Dendritic cell treated with granulocyte-macrophage colony-stimulating factor and Interleukin-4, amounts not matched to agents 40 ng/mL and 50 ng/mL, for 4 days (primary cell): ENCODE measurements around the gene RNF182.
"Not testable (repeated sequence)": the region's sequence is repeated elsewhere in the genome, so short reads cannot be mapped to it uniquely, and the experiment has no call there.

Experiments used
- H3K27ac Mint-ChIP-seq: one replicate; pipeline ENCODE4 v1.8.0; 2022; ENCODE audit warnings: mild to moderate bottlenecking, mixed read lengths
- H3K27me3 Mint-ChIP-seq: one replicate; pipeline ENCODE4 v1.8.0; 2022; ENCODE audit warnings: mild to moderate bottlenecking, mixed read lengths
- H3K36me3 Mint-ChIP-seq: one replicate; pipeline ENCODE4 v1.8.0; 2022; ENCODE audit warnings: low read depth, mixed read lengths
- H3K4me1 Mint-ChIP-seq: one replicate; pipeline ENCODE4 v1.8.0; 2022; ENCODE audit warnings: low read depth, mixed read lengths
- H3K4me3 Mint-ChIP-seq: one replicate; pipeline ENCODE4 v1.8.0; 2022; ENCODE audit warnings: mild to moderate bottlenecking, moderate library complexity, mixed read lengths
- H3K9me3 Mint-ChIP-seq: one replicate; pipeline ENCODE4 v1.8.0; 2022; ENCODE audit warnings: mixed read lengths
- intact Hi-C: fragments of 100-400 bp; cut with micrococcal nuclease; formaldehyde crosslinking; loops from one replicate; pipeline ENCODE4 v1.15.0; 2022

Gene RNF182

DNA sequence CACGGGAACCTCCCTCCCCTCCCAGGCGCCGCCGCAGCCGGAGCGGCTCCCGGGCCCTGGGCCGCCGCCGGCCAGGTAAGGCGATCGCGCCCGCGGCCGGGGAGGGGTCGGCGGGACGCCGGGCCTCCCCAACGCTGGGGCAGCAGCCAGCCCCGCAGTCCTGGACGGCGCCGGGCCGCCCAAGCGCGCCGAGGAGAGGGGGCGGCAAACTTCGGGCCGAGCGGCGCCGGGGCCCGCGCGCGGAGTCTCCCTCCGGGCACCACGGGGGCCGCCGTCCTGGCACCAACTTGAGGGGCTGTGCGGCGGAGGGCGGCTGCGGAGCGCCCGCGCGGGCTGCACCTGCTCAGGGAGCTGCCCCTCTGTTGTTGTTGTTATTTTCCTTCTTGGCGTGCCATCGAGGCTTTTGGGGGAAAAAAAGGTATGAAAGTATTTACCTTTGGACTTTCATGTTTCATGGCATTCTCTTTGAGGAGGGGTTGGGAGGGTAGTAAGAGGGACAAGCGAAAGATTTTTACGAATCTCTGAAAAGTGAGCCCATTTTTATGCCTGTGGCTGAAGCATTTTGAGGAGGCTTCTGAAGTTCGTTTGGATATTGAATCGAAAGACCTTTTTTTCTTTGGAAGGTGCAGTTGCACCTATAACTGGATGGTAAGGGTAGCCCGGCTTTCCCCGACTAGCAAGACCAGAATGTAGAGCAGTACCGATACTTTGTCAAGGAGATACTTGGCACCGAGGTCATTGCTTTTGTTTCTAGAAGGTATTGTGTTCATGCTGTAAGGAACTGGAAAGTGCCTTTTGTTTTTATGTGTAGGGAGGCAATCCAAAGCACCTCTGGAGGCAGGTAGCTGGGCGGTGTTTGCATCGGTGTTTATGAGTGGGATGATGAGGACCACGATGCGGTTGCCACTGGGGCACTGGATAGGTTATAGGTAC lies at the start of gene RNF182:
RNF182 (plus strand) TSS at position 4 of the 933 bp plus-strand sequence. CDS start 52,168 bp downstream, outside the sequence.
- no peaks in the 10 kb centered on the region for H3K9me3 Mint-ChIP-seq
- peaks cover 66% of the 10 kb centered on the region for H3K27me3 Mint-ChIP-seq
- peak within 1 kb of the TSS; percentile 65 for H3K4me3 Mint-ChIP-seq
- H3K27ac Mint-ChIP-seq = peak within 1 kb of the TSS; percentile 54
- H3K4me1 Mint-ChIP-seq = peaks cover 16% of the 10 kb centered on the region
- H3K36me3 Mint-ChIP-seq = no peaks in the 10 kb centered on the region
- intact Hi-C loops = loop anchor here (5.0 kb wide), 1 partner anchor 112 kb away; no protein-coding TSS in a partner anchor

- H3K4me3 Mint-ChIP-seq = no peak overlapping the region
- no peak overlapping the region for H3K27ac Mint-ChIP-seq
- peaks cover 14% of the 10 kb centered on the region for H3K9me3 Mint-ChIP-seq
- no peaks in the 10 kb centered on the region for H3K36me3 Mint-ChIP-seq
- peaks cover 14% of the 10 kb centered on the region for H3K27me3 Mint-ChIP-seq
- H3K4me1 Mint-ChIP-seq = peaks cover 25% of the 10 kb centered on the region
- intact Hi-C loops = no loop called here
These were observed 47.7 kb upstream of the RNF182 start for GRCh38 chr6:13877051-13877450.

DNA sequence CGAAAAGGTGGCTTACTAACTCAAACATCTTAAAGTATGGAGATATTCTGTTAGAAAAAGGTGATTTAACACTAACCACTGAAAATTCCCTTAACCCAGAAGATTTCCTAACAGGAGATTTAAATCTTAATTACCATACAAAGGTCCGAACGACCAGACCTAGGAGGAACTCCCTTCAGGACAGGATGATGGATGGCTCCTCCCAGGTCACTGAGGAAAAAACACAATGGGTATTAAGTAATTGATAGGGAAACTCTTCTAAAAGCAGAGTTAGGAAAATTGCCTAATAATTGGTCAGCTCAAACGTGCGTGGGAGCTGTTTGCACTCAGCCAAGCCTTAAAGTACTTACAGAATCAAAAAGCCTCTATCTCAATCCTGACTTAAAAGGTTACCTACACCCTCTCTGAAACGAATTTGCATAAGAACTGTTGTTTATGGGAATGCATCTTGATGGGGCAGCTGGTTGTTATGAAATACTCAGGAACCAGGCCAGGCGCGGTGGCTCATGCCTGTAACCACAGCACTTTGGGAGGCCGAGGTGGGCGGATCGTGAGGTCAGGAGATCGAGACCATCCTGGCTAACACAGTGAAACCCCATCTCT lies 44.6 kb upstream of the RNF182 start:
- H3K27ac Mint-ChIP-seq, intact Hi-C loops, H3K4me1 Mint-ChIP-seq, H3K27me3 Mint-ChIP-seq, H3K36me3 Mint-ChIP-seq, H3K4me3 Mint-ChIP-seq: not testable (repeated sequence)
- H3K9me3 Mint-ChIP-seq = peaks cover 14% of the 10 kb centered on the region

DNA sequence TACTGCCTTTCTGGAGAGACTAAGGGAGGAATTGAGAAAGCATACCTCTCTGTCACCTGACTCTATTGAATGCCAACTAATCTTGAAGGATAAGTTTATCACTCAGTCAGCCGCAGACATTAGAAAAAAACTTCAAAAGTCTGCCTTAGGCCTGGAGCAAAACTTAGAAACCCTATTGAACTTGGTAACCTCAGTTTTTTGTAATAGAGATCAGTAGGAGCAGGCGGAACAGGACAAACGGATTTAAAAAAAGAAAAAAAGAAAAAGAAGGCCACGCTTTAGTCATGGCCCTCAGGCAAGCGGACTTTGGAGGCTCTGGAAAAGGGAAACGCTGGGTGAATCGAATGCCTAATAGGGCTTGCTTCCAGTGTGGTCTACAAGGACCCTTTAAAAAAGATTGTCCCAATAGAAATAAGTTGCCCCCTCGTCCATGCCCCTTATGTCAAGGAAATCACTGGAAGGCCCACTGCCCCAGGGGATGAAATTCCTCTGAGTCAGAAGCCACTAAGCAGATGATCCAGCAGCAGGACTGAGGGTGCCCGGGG lies 43.1 kb upstream of the RNF182 start:
- H3K4me3 Mint-ChIP-seq = no peak overlapping the region
- peaks cover 5% of the 10 kb centered on the region for H3K4me1 Mint-ChIP-seq
- peaks cover 1% of the 10 kb centered on the region for H3K27me3 Mint-ChIP-seq
- intact Hi-C loops = no loop called here
- peaks cover 14% of the 10 kb centered on the region for H3K9me3 Mint-ChIP-seq
- H3K27ac Mint-ChIP-seq = no peak overlapping the region
- H3K36me3 Mint-ChIP-seq = no peaks in the 10 kb centered on the region

GRCh38 chr6:13883966-13884365 lies 40.8 kb upstream of the RNF182 start:
- no peak overlapping the region for H3K4me3 Mint-ChIP-seq
- no peaks in the 10 kb centered on the region for H3K36me3 Mint-ChIP-seq
- intact Hi-C loops = no loop called here
- peaks cover 1% of the 10 kb centered on the region for H3K27me3 Mint-ChIP-seq
- peaks cover 2% of the 10 kb centered on the region for H3K9me3 Mint-ChIP-seq
- H3K4me1 Mint-ChIP-seq = no peaks in the 10 kb centered on the region
- no peak overlapping the region for H3K27ac Mint-ChIP-seq

GRCh38 chr6:13884397-13884796 lies 40.4 kb upstream of the RNF182 start:
- Mint-ChIP-seq H3K27ac (peak overlapping the region; percentile 4), H3K27me3 (peaks cover 1% of the 10 kb centered on the region), H3K36me3 (no peaks in the 10 kb centered on the region), H3K4me3 (no peak overlapping the region), H3K9me3 (no peaks in the 10 kb centered on the region), H3K4me1 (no peaks in the 10 kb centered on the region)
- intact Hi-C loops = no loop called here

DNA sequence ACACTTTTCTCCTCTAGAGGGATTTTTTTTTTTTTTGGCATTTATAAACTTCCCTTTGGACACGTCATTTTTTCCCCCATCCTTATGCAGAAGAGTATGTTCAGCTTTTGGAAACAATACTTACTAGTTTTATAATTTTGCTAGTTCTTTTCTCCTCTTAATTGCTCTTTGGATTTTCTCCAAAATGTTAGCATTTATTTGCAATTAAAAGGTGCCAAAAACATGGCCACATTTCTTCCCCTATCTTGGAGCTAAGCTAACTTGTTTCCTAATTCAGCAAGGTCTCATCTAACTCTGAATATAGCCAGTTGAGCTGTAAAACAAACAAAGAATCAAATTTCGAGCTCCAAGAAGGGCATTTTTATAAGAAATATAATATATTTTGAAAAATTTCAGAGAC lies 39.2 kb upstream of the RNF182 start:
- Mint-ChIP-seq H3K27ac (no peak overlapping the region), H3K4me3 (no peak overlapping the region), H3K4me1 (no peaks in the 10 kb centered on the region), H3K9me3 (no peaks in the 10 kb centered on the region), H3K36me3 (no peaks in the 10 kb centered on the region), H3K27me3 (no peaks in the 10 kb centered on the region)
- intact Hi-C loops = no loop called here

DNA sequence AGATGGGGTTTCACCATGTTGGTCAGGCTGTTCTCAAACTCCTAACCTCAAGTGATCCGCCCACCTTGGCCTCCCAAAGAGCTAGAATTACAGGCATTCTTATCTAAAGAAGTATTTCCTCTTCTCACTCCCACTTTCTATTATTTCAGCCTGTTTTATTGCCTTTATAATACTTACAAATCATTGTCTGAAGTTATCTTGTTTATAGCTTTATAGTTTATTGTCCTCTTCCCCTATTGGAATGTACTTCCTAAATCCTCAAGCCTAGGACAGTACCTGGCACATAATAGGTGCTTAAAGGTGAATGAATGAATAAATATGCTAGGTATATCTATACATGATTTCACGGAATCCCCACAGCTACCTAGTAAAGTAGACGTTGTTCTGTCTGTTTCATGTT lies 37.8 kb upstream of the RNF182 start:
- H3K36me3 Mint-ChIP-seq = no peaks in the 10 kb centered on the region
- no peaks in the 10 kb centered on the region for H3K27me3 Mint-ChIP-seq
- no peaks in the 10 kb centered on the region for H3K9me3 Mint-ChIP-seq
- intact Hi-C loops = no loop called here
- no peak overlapping the region for H3K27ac Mint-ChIP-seq
- no peak overlapping the region for H3K4me3 Mint-ChIP-seq
- H3K4me1 Mint-ChIP-seq = no peaks in the 10 kb centered on the region

- Mint-ChIP-seq H3K4me1 (peaks cover 4% of the 10 kb centered on the region), H3K9me3 (no peaks in the 10 kb centered on the region), H3K27ac (no peak overlapping the region), H3K4me3 (no peak overlapping the region), H3K27me3 (peaks cover 5% of the 10 kb centered on the region), H3K36me3 (no peaks in the 10 kb centered on the region)
- intact Hi-C loops = no loop called here
These were observed 32.6 kb upstream of the RNF182 start for GRCh38 chr6:13892017-13892645.

DNA sequence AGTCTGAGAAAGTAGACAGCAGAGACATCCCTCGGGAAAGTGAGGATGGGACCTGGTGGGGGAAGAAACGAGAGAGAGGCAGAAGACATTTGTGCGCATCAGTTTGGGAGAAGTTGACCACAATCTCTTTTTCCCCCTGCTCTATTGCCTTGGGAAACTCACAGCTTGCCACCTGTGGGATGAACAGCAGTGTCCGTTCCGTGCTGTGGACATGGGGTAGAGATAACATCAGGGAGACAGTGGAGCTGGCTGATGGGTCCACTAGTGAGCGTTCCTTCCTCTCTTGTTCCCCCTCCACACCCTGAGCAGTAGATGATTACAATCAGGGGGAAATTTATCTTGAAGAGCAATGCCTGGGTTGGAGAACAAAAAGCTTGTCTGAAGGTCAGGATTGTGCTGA lies 21.8 kb upstream of the RNF182 start:
- Mint-ChIP-seq H3K4me1 (peaks cover under 1% of the 10 kb centered on the region), H3K9me3 (no peaks in the 10 kb centered on the region), H3K4me3 (no peak overlapping the region), H3K27ac (no peak overlapping the region), H3K27me3 (peaks cover 29% of the 10 kb centered on the region), H3K36me3 (no peaks in the 10 kb centered on the region)
- intact Hi-C loops = no loop called here

- intact Hi-C loops = no loop called here
- Mint-ChIP-seq H3K9me3 (no peaks in the 10 kb centered on the region), H3K4me1 (no peaks in the 10 kb centered on the region), H3K27me3 (peaks cover 31% of the 10 kb centered on the region), H3K4me3 (no peak overlapping the region), H3K36me3 (no peaks in the 10 kb centered on the region), H3K27ac (no peak overlapping the region)
These were observed 21.4 kb upstream of the RNF182 start for GRCh38 chr6:13903364-13903763.

GRCh38 chr6:13907001-13907350 lies 17.8 kb upstream of the RNF182 start:
- H3K4me1 Mint-ChIP-seq = no peaks in the 10 kb centered on the region
- no peak overlapping the region for H3K4me3 Mint-ChIP-seq
- peaks cover 27% of the 10 kb centered on the region for H3K27me3 Mint-ChIP-seq
- H3K36me3 Mint-ChIP-seq = no peaks in the 10 kb centered on the region
- intact Hi-C loops = loop anchor here (5.0 kb wide), 2 partner anchors 110 to 140 kb away; no protein-coding TSS in a partner anchor
- H3K27ac Mint-ChIP-seq = no peak overlapping the region
- H3K9me3 Mint-ChIP-seq = no peaks in the 10 kb centered on the region

DNA sequence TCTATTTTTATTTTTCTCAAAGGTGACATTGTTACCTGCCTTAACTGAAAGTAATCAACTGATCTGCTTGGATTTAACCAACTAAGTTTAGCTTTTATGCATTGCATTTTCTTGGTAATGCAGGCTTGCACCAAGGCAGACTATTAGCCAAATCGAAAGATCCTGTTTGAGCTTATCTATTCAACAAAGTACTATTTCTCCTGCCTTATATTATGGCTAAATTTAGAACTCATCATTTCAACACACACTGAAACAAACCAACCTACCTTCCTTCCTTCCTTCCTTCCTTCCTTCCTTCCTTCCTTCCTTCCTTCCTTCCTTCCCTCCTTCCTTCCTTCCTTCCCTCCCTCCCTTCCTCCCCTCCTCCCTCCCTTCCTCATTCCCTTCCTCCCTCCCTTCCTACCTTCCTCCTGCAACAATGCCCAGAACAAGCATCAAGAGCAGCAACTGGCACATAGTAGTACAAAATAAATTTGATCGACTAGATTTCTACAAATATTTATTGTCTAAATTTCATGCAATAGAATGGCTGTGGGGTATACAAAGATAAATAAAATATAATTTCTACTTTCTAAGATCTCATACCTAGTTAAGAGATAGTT lies 17.0 kb upstream of the RNF182 start:
- no peak overlapping the region for H3K4me3 Mint-ChIP-seq
- no peak overlapping the region for H3K27ac Mint-ChIP-seq
- no peaks in the 10 kb centered on the region for H3K36me3 Mint-ChIP-seq
- intact Hi-C loops = loop anchor here (2.0 to 5.0 kb wide), 4 partner anchors 110 to 237 kb away; no protein-coding TSS in a partner anchor
- H3K9me3 Mint-ChIP-seq = no peaks in the 10 kb centered on the region
- no peaks in the 10 kb centered on the region for H3K4me1 Mint-ChIP-seq
- H3K27me3 Mint-ChIP-seq = peaks cover 24% of the 10 kb centered on the region
